HG03520 (cell line): ENCODE data around the gene CMTM3.
"Not testable (repeated sequence)": the region's sequence is repeated elsewhere in the genome, so short reads cannot be mapped to it uniquely, and the experiment has no call there.

Source experiments
- ATAC-seq: cut with Tn5 transposase; IDR thresholded peaks from one replicate; pipeline ENCODE4 v1.9.1; 2021; ENCODE audit warnings: mild to moderate bottlenecking, moderate library complexity; ENCODE audit not compliant: unreplicated experiment

Gene CMTM3

GRCh38 chr16:66660422-66661209 lies 56.1 kb downstream of the CMTM3 start:
- no peak for ATAC-seq

GRCh38 chr16:66661210-66661560 lies 56.7 kb downstream of the CMTM3 start:
- no peak for ATAC-seq

GRCh38 chr16:66661671-66662346 lies 57.3 kb downstream of the CMTM3 start:
- ATAC-seq, result not testable (repeated sequence)

- ATAC-seq, result no peak
Measured at GRCh38 chr16:66662445-66663194, 58.1 kb downstream of the CMTM3 start.
